ENCODE measurements around the gene CASKIN1.
"Not testable (repeated sequence)": the region's sequence is repeated elsewhere in the genome, so short reads cannot be mapped to it uniquely, and the experiment has no call there.

DNA sequence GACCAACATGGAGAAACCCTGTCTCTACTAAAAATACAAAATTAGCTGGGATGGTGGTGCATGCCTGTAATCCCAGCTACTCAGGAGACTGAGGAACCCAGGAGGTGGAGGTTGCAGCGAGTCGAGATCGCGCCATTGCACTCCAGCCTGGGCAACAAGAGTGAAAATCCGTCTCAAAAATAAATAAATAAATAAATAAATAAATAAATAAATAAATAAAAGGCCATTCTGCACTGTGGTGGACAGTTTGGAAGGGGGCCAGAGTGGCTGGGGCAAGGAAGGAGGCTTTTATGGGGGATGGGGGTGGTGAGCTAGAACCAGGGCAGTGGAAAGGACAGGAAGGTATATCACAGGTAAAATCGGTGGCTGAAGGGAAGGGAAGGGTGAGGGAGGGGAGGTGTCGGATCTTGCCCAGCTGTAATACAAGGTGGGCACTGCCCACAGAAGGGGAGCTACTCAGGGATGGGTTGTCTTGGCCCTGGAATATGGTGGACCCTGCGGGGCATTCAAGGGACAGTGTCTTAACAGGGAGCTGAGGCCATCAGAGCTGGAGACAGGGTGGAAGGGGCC, 6.8 kb upstream of the CASKIN1 start:
- TF ChIP-seq, protein P1, sequence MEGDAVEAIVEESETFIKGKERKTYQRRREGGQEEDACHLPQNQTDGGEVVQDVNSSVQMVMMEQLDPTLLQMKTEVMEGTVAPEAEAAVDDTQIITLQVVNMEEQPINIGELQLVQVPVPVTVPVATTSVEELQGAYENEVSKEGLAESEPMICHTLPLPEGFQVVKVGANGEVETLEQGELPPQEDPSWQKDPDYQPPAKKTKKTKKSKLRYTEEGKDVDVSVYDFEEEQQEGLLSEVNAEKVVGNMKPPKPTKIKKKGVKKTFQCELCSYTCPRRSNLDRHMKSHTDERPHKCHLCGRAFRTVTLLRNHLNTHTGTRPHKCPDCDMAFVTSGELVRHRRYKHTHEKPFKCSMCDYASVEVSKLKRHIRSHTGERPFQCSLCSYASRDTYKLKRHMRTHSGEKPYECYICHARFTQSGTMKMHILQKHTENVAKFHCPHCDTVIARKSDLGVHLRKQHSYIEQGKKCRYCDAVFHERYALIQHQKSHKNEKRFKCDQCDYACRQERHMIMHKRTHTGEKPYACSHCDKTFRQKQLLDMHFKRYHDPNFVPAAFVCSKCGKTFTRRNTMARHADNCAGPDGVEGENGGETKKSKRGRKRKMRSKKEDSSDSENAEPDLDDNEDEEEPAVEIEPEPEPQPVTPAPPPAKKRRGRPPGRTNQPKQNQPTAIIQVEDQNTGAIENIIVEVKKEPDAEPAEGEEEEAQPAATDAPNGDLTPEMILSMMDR (IDR thresholded peaks at IDR 0.05), result not testable (repeated sequence)
- not testable (repeated sequence) for TF ChIP-seq EZH2, EZH2phosphoT487 (IDR thresholded peaks at IDR 0.05)

All from neural progenitor cell (in vitro differentiated cells).